HG02970 (cell line): ENCODE data around the gene GMFB.
"Not testable (repeated sequence)": the region's sequence is repeated elsewhere in the genome, so short reads cannot be mapped to it uniquely, and the experiment has no call there.

Experiments used
- ATAC-seq: cut with Tn5 transposase; IDR thresholded peaks from one replicate; pipeline ENCODE4 v1.9.1; 2021; ENCODE audit warnings: mild to moderate bottlenecking, moderate library complexity, moderate number of reproducible peaks; ENCODE audit not compliant: unreplicated experiment, low FRiP score

Gene GMFB

DNA sequence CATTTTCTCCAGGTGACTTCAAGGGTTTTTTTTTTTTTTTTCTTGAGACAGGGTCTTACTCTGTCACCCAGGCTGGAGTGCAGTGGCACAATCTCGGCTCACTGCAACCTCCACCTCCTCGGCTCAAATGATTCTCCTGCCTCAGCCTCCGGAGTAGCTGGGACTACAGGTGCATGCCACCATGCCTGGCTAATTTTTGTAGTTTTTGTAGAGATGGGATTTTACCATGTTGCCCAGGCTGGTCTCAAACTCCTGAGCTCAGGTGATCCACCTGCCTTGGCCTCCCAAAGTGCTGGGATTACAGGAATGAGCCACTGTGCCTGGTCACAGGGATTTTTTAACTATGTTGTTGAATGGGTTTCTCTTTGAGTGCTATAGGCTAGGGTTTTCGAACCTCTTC lies 50.8 kb downstream of the GMFB start:
- not testable (repeated sequence) for ATAC-seq

DNA sequence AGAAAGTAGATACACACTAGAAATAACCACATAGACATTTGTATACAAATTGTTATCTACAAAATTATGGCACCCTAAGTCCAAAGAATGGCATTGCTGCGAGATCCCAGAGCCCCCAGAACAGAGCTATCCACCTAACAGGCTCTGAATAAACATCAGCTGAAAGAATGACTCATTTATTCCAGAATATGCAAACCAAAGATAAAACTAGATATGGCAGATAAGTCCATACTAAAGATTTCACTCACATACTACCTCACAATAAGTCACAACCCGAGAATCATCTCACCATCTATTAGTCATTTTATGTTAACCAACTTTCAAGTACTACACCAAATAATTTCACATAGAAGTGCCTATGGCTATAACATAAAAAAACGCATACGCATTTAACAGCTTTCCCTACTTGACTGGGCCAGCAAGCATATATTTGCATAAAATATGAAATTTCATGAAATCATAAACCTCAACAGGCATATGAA lies 53.2 kb downstream of the GMFB start:
- peak; percentile 57 for ATAC-seq

DNA sequence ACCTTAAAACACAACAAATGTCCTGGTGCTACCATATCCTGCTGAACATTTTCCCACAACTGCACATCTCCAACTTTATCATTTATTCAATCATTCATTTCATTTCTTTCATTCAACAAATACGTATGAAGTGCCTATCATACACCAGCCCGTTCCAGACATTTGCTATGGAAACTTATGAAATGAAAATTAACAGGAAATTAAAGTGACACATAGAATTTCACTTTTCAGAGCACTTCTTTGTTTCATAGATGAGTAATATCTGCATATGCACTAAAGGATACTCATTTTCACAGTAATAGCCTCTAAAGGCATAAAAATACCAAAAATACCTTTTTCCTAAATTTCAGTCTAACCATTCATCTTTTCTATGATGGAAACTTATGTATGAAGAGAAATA lies 60.3 kb downstream of the GMFB start:
- no peak for ATAC-seq

DNA sequence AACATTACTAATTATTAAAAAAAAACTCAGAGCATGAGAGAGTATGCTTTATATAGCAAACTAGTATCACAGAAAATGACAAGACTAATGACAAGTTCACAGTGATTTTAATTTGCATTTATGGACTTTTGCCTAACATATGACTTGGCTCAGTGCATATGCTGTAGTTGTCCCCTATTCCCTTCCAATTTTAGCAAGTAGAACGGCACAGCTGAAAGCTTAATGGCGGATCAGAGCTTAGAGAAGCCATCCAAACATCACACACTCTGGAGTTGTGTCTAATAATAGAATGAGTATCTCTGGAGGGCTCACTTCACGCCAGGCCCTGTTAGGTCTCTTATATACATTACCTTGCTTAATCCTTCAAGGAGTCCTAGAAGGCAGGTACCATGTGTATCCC lies 60.9 kb downstream of the GMFB start:
- ATAC-seq = no peak

DNA sequence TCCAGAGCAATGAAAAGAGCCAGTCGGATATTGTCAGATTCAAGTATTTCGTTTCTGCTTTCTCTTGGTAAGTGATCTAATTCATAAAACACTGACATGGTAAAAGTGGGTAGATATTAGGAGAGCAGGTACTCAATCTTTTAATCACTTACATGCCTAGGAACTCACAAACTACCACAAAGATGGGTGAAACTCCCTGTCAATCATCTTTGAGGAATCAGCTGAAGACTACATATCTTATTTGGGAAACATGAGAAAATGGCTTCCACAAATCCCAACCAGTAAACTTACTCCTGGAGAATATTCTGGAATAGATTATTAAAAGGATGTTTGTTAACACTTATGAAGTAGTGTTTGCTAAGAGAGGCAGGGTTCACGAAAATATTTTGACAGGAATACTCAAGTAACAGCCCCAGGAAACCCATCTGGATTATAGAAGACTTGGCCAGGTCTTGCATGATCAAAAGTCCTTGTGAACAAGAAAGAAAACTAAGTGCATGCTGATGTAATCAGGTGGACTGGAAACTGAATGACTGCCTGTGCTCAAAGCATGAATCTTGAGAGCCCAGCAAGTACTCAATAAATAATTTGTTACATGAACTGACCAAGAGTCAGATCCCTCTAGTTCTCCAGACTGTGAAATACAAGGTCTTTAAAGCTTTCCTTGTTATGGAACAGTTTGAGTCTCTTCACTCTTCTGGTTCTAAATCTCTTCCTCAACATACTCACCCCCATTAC lies 63.1 kb downstream of the GMFB start:
- no peak for ATAC-seq

DNA sequence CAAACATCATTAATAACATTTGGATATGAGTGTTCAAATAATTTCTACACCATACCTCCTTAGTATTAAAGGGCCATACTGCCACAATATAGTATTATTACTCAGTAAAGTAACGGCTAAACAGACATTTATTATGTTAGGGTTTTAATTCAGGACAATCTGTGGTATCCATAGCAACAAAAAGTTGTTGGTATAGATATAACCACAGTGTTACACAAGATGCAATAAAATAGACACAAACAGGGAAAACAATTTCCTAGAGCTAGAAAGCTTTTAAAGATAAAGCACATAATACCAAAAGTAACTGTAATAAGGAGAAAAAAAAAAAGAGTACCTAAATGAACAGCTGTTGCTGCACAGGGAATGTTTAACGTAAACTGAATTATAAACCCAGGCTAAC lies 63.7 kb downstream of the GMFB start:
- ATAC-seq = no peak
